Glomerular endothelial cell (primary cell): Measurements from ENCODE around the gene BMX. TPM values are rescaled to one million over a fixed set of nuclear protein-coding genes. Genes with fewer than 3 reads are reported as not detected.

Experiments used
- DNase-seq: peaks from one replicate; pipeline ENCODE4 v3.0.0-alpha.2; 2011; ENCODE audit warnings: low read depth, low spot score; ENCODE audit errors: extremely low read depth
- total RNA-seq: library from RNA; depleted of rRNA; stranded (reverse); fragments of >200 nt; gene quantifications from 2 replicates; pipeline ENCODE4 v1.2.3, GENCODE V29; 2015

The BMX gene
- total RNA-seq, 1 donor from 2014 or later, result 24.9 TPM

DNA sequence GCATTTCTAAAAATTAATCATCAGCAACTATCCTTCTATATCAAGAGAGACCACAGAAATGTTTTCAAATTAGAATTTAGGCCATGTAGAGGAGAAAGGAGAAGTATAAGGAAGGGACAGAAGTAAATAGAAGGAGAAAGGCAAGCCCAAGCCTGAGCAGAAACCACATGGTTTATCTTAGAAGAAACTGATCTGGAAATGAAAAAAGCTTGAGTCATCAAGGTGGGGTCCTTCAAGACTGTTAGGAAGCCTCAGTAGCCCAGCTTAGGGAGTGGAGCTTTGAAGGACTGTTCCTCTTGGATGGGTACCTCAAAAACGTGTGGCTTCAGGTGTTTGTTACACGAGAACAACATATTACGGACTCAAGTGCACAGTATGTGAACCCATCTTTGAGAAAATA lies 4.5 kb downstream of the BMX start:
- no peak for DNase-seq

DNA sequence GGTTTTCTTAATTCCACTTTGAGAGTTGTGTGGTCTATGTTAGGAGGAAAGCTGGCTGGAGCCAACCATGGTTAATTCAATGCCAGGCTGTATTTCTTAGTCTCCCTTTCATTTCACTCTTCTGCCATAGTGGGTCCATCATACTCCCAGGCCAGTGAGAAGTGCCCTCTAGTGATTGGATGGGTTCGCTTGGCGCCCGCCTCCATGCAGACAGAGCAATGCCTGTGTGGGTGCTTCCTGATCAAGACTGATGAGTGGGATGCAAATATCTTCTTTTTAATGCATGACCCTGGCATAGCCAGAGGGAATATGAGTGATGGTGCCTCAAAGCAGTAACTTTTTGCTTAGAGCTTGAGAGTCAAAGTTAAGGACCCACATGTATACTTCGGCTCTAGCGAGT lies 6.4 kb downstream of the BMX start:
- no peak for DNase-seq

DNA sequence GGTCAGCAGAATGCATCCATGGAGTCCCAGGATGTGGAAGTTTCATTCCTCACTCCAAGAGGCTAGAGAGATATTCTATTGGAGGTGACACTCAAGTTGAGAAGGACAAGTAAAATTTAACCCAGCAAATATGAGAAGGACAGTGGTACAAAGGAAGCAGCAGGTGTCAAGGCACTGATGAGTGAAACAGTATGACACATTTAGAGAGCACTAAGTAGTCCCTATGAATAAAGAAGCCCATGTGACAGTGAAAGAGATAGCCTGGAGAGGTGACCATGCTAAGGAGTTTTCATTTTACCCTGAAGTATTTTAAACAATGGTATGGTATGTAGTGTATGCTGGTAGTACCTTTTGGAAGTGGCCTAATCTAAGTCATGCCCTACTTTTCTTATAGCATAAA lies 9.2 kb downstream of the BMX start:
- no peak for DNase-seq

DNA sequence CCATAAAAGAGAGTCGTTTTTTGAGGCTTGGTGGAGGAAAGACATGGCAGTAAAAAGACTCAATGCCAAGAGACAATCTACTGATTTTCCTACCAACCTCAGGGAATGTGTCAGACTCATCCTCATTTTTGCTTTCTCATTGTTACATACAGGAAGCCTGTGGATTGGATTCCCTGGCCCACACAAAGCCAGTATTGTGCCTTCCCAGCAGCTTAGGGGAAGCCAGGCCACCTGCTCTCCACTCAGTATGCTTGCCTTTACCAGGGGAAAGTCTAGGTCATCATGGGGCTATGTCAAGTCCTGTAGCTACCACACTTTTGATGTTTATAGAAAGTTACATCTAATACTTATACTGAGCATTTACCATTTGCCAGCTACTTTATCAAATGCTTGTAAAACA lies 11.0 kb downstream of the BMX start:
- DNase-seq, result no peak

DNA sequence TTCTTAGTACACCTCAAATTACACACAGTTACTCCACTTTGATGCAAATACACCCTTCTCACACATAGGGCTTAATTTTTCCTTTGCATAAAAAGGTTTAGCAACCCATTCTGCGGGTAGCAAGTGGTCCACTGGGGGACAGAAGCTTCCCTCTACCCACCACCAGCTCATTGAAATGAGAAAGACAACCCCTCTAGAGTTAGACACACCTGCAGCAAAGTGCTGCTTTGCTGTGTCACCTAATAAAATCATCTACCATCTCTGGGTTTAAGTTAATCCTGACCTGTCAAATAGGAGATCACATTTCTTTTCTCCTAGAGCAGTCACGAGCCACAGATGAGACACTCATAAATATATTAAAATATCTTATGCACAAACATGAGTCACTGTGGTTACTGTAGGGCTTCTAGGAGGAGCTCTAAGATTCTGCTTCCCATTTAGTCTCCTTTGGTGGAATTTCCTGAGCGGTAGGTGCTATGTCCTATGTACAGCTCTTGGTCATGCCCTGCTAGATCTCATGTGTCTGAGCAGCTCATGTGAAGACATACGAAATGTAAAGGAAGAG lies 11.9 kb downstream of the BMX start:
- DNase-seq, result no peak

DNA sequence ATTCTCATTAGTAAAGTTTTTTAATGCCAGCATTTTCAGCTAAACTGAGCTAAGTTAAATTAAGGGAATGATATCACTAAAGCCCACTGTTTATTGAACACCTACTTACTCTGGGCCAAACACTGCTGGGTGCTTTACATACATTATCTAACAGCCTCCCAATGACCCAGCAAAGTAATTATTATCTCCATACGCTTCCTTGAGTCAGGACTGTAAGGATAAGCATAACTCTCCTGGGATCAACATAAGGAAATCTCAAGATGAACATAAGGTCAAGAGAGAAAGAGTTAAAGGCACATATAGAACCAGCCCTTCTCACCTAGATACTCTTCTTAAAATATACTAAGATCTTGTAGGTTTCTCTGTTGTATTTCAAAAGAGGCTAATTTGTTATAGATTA lies 13.7 kb downstream of the BMX start:
- DNase-seq, result no peak

DNA sequence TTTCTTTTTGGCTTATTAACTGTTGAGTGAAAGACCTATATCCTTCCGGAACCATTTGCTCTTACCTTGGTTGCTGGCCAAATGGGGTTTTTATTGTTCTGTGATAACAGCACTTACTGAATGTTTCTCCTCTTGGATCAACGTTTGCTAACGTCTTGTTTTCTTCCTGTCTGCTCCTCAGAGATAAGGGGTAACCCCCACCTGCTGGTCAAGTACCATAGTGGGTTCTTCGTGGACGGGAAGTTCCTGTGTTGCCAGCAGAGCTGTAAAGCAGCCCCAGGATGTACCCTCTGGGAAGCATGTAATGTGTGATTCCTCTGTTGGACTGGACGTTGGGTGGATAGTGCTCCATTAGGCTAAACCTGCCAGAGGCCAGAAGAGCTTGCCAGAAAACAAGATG lies 15.3 kb downstream of the BMX start:
- DNase-seq, result peak; percentile 98

DNA sequence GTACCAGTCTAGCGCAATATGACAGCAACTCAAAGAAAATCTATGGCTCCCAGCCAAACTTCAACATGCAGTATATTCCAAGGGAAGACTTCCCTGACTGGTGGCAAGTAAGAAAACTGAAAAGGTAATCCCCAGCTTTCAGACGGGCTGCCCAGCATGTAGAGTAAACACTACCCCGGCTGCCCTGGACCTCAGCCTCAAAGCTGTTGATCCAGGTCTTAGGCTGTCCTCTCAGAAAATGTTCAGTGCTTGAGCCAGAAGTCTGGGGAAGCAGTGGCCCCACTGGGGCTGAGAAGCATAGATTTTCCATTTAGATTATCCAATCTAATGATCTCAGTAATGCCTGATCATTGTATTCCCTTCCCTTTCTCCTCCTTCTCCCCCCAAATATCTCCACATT lies 21.9 kb downstream of the BMX start:
- no peak for DNase-seq

DNA sequence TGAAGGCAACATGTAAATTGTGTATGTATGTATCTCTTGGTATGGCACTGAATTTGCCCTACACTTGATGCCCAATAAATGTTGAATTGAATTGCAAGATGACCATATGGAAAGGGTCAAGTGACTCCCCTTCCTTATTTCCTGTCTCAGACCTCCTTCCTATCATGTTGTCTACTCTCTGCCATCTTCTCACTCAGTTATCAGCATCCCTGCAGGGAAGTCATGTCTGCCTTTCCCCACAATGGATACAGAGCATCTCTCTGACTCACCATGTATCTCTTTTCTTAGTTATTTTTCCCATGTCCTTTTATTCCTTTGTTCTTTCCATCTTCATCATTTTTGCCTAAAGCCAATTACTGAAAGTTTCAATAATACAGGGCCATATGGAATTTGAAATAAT lies 22.5 kb downstream of the BMX start:
- DNase-seq, result no peak

DNA sequence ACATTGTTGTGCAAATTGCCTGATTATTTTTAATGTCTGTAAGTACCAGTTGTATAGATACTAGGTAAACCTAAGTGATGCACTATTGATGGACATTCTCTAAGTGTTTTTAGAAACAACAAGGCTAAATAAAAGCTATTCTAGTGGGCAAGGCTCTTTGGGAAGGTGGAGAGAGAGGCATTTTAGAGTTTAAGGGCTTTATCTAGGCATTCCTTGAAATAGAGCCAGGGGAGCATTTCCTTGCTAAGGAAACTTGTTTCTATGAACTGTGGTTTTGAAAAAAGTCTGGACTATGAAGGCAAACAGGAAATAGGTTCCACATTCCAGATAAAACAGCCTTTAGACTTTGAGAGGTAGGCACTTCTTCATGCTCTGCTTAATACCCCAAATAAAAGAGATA lies 23.8 kb downstream of the BMX start:
- peak; percentile 80 for DNase-seq

DNA sequence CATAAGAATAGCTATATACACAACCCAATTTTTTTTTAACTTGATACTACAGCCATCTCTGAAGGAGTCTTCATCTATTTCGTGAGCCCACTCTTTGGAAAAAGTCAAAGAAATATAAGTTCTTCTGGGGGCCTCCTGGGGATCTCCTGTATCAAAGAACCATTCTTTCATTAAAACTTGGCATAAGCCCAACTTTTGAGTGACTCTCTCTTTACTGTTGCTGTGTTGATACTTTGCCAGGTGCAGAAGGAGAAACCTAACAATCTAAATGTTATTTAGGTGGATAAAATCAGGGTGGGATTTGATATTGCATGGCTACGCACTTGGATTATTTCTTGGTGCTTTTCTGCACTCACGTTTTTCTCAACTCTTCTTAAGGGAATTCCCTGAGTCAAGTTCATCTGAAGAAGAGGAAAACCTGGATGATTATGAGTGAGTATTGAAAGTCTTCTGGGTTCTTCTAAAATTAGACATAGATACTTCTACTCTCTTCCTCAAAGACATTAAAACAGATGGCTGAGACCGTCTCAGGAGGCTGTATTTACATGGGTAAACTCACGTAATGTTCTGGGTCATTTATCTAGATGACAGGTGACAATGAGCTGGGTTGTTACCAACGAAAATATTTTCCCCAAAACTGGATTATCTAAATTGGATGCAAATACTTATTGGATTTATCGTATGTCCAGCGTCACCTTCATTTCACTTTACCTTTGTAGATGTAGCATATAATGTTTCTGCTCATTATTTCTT lies 25.2 kb downstream of the BMX start:
- DNase-seq, result no peak

DNA sequence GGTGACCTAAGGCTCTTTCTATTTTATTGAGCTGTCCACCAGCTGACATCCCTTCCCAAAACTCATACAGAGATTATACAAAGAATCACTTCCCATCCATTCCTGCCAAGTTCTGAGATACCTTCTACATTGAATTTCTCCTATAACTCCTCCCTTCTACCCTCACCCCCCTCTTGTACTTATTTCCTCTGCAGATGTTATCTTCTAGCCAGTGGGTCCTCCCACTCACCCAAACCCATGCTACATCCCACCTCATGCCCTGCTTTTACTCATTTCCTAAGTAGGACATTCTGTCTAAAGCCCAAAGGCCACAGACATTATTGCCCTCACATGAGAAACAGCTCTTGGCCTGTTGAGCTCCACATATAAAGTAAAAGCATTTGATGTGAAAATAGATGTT lies 28.6 kb downstream of the BMX start:
- DNase-seq, result no peak

DNA sequence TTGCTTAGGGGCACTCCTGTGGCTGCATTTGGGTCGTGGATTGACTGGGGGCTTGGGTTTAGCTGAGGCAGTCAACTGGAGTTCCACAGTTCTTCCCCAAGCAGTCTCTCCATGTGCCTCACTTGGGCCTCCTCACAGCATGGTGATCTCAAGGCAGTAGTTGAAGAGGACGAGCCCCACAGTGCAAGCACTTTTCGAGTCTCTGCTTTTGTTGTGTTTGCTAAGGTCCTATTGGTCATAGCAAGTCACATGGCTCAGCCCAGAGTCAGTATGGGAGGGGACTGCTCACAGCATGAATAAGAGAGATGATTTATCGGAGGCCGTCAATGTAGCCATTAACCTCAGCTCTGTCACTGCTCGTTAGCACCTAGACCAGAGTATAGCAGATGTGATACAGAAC lies 29.7 kb downstream of the BMX start:
- DNase-seq, result no peak

DNA sequence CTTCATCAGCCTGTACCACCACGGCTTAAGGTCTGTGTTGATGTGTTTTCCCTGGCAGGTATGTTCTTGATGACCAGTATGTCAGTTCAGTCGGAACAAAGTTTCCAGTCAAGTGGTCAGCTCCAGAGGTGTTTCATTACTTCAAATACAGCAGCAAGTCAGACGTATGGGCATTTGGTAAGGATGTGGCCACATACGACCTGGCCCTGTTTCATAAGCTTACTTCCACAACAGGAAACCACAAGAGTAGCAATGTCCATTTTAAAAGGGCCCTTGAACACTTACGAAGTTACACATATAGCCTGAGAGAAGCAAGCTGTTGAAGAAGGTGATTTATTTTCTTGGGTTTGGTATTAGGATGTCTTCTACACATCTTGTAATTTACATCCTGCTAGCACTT lies 46.1 kb downstream of the BMX start:
- DNase-seq, result no peak

DNA sequence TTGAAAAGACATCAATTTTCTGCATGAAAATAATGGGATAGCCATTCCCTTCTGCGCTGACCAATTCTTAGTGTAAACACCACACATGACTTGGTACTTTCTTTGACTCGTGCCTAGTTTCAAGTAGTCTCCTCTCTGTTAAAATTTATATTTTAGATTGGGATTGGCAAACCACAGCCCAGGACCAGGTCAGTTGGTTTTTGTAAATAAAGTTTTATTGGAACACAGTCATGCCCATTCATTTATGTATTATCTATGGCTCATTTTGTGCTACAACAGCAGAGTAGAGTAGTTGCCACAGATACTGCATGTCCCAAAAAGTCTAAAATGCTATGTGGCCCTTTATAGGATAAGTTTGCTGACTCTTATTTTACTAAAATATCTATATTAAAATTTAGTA lies 46.7 kb downstream of the BMX start:
- no peak for DNase-seq

DNA sequence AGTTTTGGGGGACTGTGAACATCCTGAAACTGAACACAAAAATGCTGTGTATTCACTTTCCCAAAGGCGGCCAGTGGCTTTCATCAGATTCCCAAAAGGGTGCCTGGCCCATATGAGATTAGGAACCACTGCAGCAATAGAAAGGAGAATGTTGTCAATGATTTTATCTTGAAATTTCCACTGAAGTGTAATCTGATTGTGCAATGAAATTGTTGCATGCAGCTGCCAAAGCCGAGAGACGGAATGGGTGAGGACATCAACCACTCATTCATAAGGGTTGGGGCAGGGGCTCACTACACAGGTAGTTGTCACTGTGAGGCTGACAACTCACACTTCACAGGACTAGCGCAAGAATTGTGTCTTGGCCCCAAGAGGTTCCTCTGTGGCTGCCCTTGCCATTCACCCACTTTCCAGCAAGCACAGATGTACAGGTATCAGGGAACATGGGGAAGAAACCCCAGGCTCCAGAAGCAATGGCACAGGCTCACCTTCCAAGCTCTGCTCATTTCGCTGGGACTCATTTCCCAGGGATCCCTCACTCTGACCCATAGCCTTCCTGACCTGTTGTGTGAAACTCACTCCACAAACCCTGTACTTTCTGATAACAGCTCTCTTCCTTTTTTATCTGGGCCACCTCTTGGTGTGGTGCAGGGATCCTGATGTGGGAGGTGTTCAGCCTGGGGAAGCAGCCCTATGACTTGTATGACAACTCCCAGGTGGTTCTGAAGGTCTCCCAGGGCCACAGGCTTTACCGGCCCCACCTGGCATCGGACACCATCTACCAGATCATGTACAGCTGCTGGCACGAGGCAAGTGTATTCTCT lies 48.8 kb downstream of the BMX start:
- no peak for DNase-seq

DNA sequence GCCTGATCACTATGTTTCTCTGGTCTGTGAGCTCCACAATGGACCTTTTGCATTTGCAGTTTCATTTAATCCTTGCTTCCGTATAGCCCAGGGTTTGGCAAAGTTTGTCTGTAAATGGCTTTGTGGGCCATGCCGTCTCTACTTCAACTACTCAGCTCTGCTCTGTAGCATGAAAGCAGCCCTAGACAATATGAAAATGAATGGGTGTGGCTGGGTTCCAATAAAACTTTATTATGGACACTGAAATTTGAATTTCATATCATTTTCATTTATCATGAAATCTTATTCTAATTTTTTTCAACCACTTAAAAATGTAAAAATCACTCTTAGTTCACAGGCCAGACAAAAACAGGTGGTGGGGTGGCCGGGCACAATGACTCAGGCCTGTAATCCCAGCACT lies 58.6 kb downstream of the BMX start:
- DNase-seq, result no peak

DNA sequence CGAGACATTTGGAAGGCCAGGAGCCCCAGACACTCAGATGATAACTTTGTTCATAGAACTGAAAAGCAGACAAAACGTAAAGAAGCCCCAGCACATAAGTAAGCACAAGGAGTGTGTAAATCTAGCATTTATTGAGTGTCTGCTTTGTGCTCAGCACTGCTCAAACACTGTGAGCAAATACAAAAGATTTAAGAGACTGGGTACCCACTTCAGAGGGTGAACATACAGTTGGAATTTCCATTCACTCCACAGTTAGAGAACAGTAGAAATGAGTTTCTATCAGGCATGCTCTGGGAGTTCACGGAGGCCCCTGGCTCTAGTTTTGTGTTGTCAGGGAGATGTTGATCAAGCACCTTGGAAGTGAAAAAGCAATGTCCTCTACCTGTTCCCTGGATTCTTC lies 60.3 kb downstream of the BMX start:
- DNase-seq, result no peak

DNA sequence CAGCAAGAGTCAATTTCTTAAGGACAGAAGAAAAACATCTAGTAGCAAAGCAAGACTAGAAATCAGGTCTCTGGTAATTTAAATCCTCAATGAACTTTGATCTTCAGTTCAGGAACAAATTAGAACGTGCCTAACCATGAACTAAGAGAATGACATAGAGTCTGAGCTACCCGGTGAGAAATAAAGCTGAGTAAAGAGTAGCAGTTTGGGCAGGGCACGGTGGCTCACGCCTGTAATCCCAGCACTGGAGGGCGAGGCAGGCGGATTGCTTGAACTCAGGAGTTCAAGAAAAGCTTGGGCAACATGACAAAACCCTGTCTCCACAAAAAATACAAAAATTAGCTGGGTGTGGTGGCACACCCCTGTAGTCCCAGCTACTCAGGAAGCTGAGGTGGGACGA lies 62.4 kb downstream of the BMX start:
- DNase-seq, result no peak

DNA sequence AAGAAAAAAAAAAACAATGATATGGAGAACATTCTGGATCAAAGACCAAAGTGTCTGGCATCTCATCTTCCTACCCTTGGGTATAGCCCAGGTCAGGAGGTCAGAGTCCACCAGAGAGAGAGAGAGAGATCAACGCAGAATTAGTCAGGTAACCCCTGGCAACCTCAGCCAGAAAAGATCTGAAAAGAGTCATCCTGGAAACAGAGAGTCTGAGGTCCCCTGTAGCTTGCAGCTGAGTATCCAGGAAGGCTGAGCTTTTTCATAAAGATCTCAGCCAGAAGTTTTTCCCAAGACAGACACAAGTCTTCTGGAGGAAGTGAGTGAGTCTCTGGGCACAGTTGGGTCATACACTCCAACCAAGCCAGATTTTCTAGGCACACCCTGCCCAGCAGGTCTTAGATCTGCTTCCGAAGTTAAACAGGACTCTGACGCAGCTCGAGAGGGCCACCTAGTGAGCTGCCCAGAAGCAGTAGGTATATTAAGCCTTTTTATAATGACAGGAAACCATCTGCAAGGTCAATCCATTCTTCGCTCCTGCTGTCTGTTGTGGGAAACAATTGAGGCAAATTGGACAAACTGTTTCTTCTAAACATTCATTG lies 64.5 kb downstream of the BMX start:
- DNase-seq, result peak; percentile 83

DNA sequence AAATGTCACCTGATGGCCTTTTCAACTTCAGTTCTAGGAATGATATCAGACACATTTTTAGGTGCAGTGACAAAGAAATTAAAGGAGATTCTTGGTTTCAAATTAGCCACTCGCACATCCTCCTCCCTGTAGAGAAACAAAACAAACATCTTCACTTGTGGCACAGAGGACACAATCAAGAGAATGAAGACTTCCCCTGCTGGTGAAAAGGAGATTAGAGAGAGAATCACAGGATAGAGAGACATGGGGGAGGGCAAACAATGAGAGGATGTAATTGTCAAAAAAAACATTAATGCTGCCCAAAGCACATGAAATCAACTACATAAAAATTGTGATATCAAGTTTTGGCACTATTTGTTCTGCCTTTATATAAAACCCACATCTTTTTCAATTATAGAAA lies 65.6 kb downstream of the BMX start:
- DNase-seq, result no peak

DNA sequence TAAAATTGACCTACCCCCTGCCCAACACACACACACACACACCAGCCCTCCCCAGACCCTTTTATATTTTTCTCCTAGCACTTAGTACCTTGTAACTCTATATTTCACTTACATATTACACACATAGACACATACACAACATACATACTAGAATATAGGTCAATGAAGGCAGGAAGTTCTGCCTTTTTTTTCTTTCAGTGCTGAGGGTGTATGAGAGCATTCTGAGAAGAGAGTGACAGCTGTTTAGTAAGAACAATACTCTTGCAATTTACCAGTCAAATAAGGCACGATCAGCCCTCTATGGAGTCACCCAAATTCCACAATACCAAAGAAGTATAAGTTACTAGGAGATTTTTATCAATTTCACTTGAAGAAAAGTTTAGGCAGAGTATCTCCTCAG lies 66.7 kb downstream of the BMX start:
- no peak for DNase-seq
